HEK293 (cell line): ENCODE measurements around the gene RASA3.

Experiments used
- CTCF ChIA-PET: fragments of 350-600 bp; formaldehyde crosslinking; extraction: SDS; loops from one replicate; lab custom pipeline; 2021; ENCODE audit warnings: antibody characterized with exemption; lab: Yijun Ruan, JAX
- POLR2A ChIA-PET: fragments of 300-600 bp; formaldehyde crosslinking; extraction: SDS; loops from one replicate; lab custom pipeline; 2020; ENCODE audit warnings: antibody characterized with exemption, inconsistent platforms; lab: Yijun Ruan, JAX
- H3K27ac ChIP-seq: fragments of 200-500 bp; sonication (Bioruptor generic); 2 replicates; pipeline ENCODE4 v1.5.1; 2014; ENCODE audit warnings: low read depth, low read length, control low read depth, inconsistent platforms; ENCODE audit errors: extremely low read depth
- H3K36me3 ChIP-seq, 2 experiments: fragments of 200-500 bp in 1 of 2; sonication (Bioruptor generic) in 1 of 2; 1 replicate in 1 of 2; 2 replicates in 1 of 2; pipeline ENCODE4 v1.5.1; 2014 to 2017; ENCODE audit warnings: inconsistent platforms in 2 of 2, low read length in 2 of 2; ENCODE audit not compliant: control insufficient read depth in 2 of 2, insufficient read depth in 1 of 2
- H3K4me1 ChIP-seq: fragments of 200-500 bp; sonication (Bioruptor generic); 2 replicates; pipeline ENCODE4 v1.5.1; 2014; ENCODE audit warnings: mild to moderate bottlenecking, low read length, inconsistent platforms; ENCODE audit not compliant: control insufficient read depth, insufficient read depth
- H3K4me3 ChIP-seq: 2 replicates; pipeline ENCODE4 v1.5.1; 2011; ENCODE audit warnings: low read depth, mild to moderate bottlenecking, control low read depth, low read length, moderate library complexity
- H3K9me3 ChIP-seq: fragments of 200-500 bp; sonication (Bioruptor generic); 2 replicates; pipeline ENCODE4 v1.5.1; 2014; ENCODE audit warnings: low read depth, low read length, inconsistent platforms; ENCODE audit not compliant: control insufficient read depth, insufficient read depth
- ATF2 ChIP-seq: fragments of 450-650 bp; formaldehyde crosslinking; IDR thresholded peaks from 2 replicates; pipeline ENCODE4 v1.5.1; 2016; ENCODE audit warnings: missing biosample characterization, missing genetic modification characterization, low read depth
- KLF8 ChIP-seq: fragments of 450-650 bp; formaldehyde crosslinking; IDR thresholded peaks from 2 replicates; pipeline ENCODE4 v1.5.1; 2016; ENCODE audit warnings: missing biosample characterization, missing genetic modification characterization
- MYNN ChIP-seq: fragments of 450-650 bp; formaldehyde crosslinking; IDR thresholded peaks from 2 replicates; pipeline ENCODE4 v1.5.1; 2016; ENCODE audit warnings: missing biosample characterization, missing genetic modification characterization, borderline replicate concordance
- PRDM4 ChIP-seq: fragments of 450-650 bp; formaldehyde crosslinking; IDR thresholded peaks from 2 replicates; pipeline ENCODE4 v1.5.1; 2017; ENCODE audit warnings: missing biosample characterization, missing genetic modification characterization
- PRDM6 ChIP-seq: fragments of 450-650 bp; formaldehyde crosslinking; IDR thresholded peaks from 2 replicates; pipeline ENCODE4 v1.5.1; 2017; ENCODE audit warnings: missing biosample characterization, missing genetic modification characterization
- REPIN1 ChIP-seq: fragments of 450-650 bp; formaldehyde crosslinking; IDR thresholded peaks from 2 replicates; pipeline ENCODE4 v1.5.1; 2017; ENCODE audit warnings: missing biosample characterization, missing genetic modification characterization, low read depth
- SCRT1 ChIP-seq: fragments of 450-650 bp; formaldehyde crosslinking; IDR thresholded peaks from 2 replicates; pipeline ENCODE4 v1.5.1; 2016; ENCODE audit warnings: missing biosample characterization, missing genetic modification characterization, borderline replicate concordance
- WT1 ChIP-seq: fragments of 450-650 bp; formaldehyde crosslinking; IDR thresholded peaks from 2 replicates; pipeline ENCODE4 v1.5.1; 2016; ENCODE audit warnings: missing biosample characterization, missing genetic modification characterization
- YY1 ChIP-seq: fragments of 450-650 bp; formaldehyde crosslinking; IDR thresholded peaks from 2 replicates; pipeline ENCODE4 v1.5.1; 2018; ENCODE audit warnings: missing biosample characterization, missing genetic modification characterization
- ZBTB48 ChIP-seq: fragments of 450-650 bp; formaldehyde crosslinking; IDR thresholded peaks from 2 replicates; pipeline ENCODE4 v1.5.1; 2016; ENCODE audit warnings: missing biosample characterization, missing genetic modification characterization
- ZBTB8A ChIP-seq: fragments of 450-650 bp; formaldehyde crosslinking; IDR thresholded peaks from 2 replicates; pipeline ENCODE4 v1.5.1; 2016; ENCODE audit warnings: missing biosample characterization, missing genetic modification characterization
- ZIC2 ChIP-seq: fragments of 450-650 bp; formaldehyde crosslinking; IDR thresholded peaks from 2 replicates; pipeline ENCODE4 v1.5.1; 2016; ENCODE audit warnings: missing biosample characterization, missing genetic modification characterization
- ZNF112 ChIP-seq: fragments of 450-650 bp; formaldehyde crosslinking; IDR thresholded peaks from 2 replicates; pipeline ENCODE4 v1.5.0; 2017; ENCODE audit warnings: missing biosample characterization, missing genetic modification characterization
- ZNF157 ChIP-seq: fragments of 450-650 bp; formaldehyde crosslinking; IDR thresholded peaks from 2 replicates; pipeline ENCODE4 v1.5.1; 2016; ENCODE audit warnings: missing biosample characterization, missing genetic modification characterization
- ZNF223 ChIP-seq: fragments of 450-650 bp; formaldehyde crosslinking; IDR thresholded peaks from 2 replicates; pipeline ENCODE4 v1.5.1; 2016; ENCODE audit warnings: missing biosample characterization, missing genetic modification characterization
- ZNF248 ChIP-seq: fragments of 450-650 bp; formaldehyde crosslinking; IDR thresholded peaks from 2 replicates; pipeline ENCODE4 v1.5.1; 2017; ENCODE audit warnings: missing biosample characterization, missing genetic modification characterization
- ZNF311 ChIP-seq: fragments of 450-650 bp; formaldehyde crosslinking; IDR thresholded peaks from 2 replicates; pipeline ENCODE4 v1.5.1; 2017; ENCODE audit warnings: missing biosample characterization, missing genetic modification characterization, borderline replicate concordance
- ZNF404 ChIP-seq: fragments of 450-650 bp; formaldehyde crosslinking; IDR thresholded peaks from 2 replicates; pipeline ENCODE4 v1.5.1; 2017; ENCODE audit warnings: missing biosample characterization, missing genetic modification characterization
- ZNF426 ChIP-seq: fragments of 450-650 bp; formaldehyde crosslinking; IDR thresholded peaks from 2 replicates; pipeline ENCODE4 v1.5.1; 2017; ENCODE audit warnings: missing biosample characterization, missing genetic modification characterization, mild to moderate bottlenecking, inconsistent platforms, moderate library complexity
- ZNF518A ChIP-seq: fragments of 450-650 bp; formaldehyde crosslinking; conservative IDR thresholded peaks from 2 replicates; pipeline ENCODE4 v1.5.1; 2016; ENCODE audit warnings: low read depth, missing biosample characterization, missing genetic modification characterization
- ZNF585B ChIP-seq: fragments of 450-650 bp; formaldehyde crosslinking; IDR thresholded peaks from 2 replicates; pipeline ENCODE4 v1.5.1; 2016; ENCODE audit warnings: missing biosample characterization, missing genetic modification characterization
- ZNF777 ChIP-seq: fragments of 450-650 bp; formaldehyde crosslinking; IDR thresholded peaks from 2 replicates; pipeline ENCODE4 v1.5.1; 2017; ENCODE audit warnings: missing biosample characterization, missing genetic modification characterization, borderline replicate concordance
- ZNF785 ChIP-seq: fragments of 450-650 bp; formaldehyde crosslinking; IDR thresholded peaks from 2 replicates; pipeline ENCODE4 v1.5.1; 2016; ENCODE audit warnings: missing biosample characterization, missing genetic modification characterization
- ZXDB ChIP-seq: fragments of 450-650 bp; formaldehyde crosslinking; IDR thresholded peaks from 2 replicates; pipeline ENCODE4 v1.5.1; 2016; ENCODE audit warnings: missing biosample characterization, missing genetic modification characterization

RASA3 gene

GRCh38 chr13:114142640-114143490 is 10.4 kb upstream of the RASA3 start:
- CTCF ChIA-PET: interaction anchor here (0.7 to 0.9 kb wide), 2 partner anchors 15 to 83 kb away, joined by 3 read pairs; no protein-coding TSS in a partner anchor
- TF ChIP-seq ATF2 (tag by site-specific recombination): no peak
- TF ChIP-seq PRDM4 (tag by site-specific recombination): no peak
- no peak for TF ChIP-seq REPIN1 (tag by site-specific recombination)
- no peak for TF ChIP-seq ZNF518A (tag by site-specific recombination)
- 0 out of 2 replicates have a peak, but pooled peaks have one; percentile 14 for TF ChIP-seq ZBTB8A
- peak; percentile 47 for TF ChIP-seq ZIC2 (tag by site-specific recombination)
- Histone ChIP-seq H3K9me3 (no peaks in the 10 kb centered on the region), H3K4me3 (no peak overlapping the region), H3K36me3 (no peaks in the 10 kb centered on the region), H3K4me1 (no peaks in the 10 kb centered on the region), H3K27ac (no peak overlapping the region)
- POLR2A ChIA-PET: no interaction called here

- Histone ChIP-seq H3K9me3 (no peaks in the 10 kb centered on the region), H3K4me3 (no peak overlapping the region), H3K27ac (no peak overlapping the region), H3K36me3 (no peaks in the 10 kb centered on the region), H3K4me1 (no peaks in the 10 kb centered on the region)
- CTCF ChIA-PET: interaction anchor here (0.7 kb wide), 1 partner anchor 14 kb away, joined by 3 read pairs; no protein-coding TSS in a partner anchor
- POLR2A ChIA-PET: no interaction called here
- TF ChIP-seq PRDM6: no peak
- TF ChIP-seq ZNF426: no peak
- no peak for TF ChIP-seq ZNF785 (tag by site-specific recombination)
- no peak for TF ChIP-seq ZNF248 (tag by site-specific recombination)
- TF ChIP-seq ZXDB (tag by site-specific recombination): no peak
- peak; percentile 20; the same call in 1 of the 2 replicates for TF ChIP-seq ZNF311 (tag by site-specific recombination)
- no peak for TF ChIP-seq WT1 (tag by site-specific recombination)
- peak; percentile 7; the same call in 1 of the 2 replicates for TF ChIP-seq SCRT1
- TF ChIP-seq ZNF777 (tag by site-specific recombination): no peak
- TF ChIP-seq ZNF112 (tag by site-specific recombination): no peak
- TF ChIP-seq ZNF223 (tag by site-specific recombination): no peak
- no peak for TF ChIP-seq ZNF404
- no peak for TF ChIP-seq ZNF585B (tag by site-specific recombination)
- no peak for TF ChIP-seq ZNF157 (tag by site-specific recombination)
- no peak for TF ChIP-seq KLF8 (tag by site-specific recombination)
- no peak for TF ChIP-seq ZBTB48
- TF ChIP-seq YY1: no peak
- TF ChIP-seq MYNN (tag by site-specific recombination): 0 out of 2 replicates have a peak, but pooled peaks have one; percentile 7
These were observed 9.7 kb upstream of the RASA3 start for GRCh38 chr13:114142137-114142550.
